Embryonic facial prominence (tissue), 1 donor: ENCODE data around the gene HOXD10.

Experiments
- DNase-seq: peaks from one replicate; pipeline ENCODE4 v3.0.0-alpha.2; 2016; ENCODE audit errors: extremely low spot score

HOXD10 gene

DNA sequence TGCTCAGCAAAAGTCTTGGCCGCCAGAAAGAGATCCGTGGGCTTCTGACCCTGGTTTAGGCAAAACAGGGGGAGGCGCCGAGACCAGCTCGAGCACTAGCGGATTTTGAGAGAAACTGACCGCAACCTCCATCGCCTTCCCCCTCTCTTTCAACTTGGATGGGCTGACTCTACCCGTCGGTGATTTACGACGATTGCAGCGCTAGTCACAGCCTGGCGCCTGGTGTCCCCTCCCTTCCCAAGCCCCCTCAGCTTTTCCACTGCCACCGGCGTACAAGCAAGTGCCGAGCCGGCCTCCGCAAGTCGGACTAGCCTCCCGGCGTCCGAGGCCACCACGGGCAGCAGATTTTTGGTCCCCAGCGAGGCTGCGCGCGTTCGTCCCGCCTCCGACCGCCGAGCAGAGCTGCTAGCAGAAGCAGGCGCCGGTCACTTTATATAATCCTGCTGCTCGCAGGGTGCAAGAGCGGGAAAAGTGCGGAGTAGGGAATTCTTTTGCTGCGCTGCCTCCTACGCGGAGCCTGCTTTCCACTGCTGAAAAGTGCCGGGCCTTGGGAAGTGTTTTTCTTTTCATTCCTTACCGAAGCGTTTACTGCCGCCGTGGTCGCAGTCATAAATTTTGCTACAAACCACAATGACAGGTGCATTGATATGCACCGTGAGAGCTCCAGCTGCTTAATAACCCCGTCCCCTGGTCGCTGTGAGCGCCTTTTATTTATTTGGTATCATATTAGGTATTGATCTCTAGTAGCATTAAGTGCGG lies 48.2 kb downstream of the HOXD10 start:
- no peak for DNase-seq

DNA sequence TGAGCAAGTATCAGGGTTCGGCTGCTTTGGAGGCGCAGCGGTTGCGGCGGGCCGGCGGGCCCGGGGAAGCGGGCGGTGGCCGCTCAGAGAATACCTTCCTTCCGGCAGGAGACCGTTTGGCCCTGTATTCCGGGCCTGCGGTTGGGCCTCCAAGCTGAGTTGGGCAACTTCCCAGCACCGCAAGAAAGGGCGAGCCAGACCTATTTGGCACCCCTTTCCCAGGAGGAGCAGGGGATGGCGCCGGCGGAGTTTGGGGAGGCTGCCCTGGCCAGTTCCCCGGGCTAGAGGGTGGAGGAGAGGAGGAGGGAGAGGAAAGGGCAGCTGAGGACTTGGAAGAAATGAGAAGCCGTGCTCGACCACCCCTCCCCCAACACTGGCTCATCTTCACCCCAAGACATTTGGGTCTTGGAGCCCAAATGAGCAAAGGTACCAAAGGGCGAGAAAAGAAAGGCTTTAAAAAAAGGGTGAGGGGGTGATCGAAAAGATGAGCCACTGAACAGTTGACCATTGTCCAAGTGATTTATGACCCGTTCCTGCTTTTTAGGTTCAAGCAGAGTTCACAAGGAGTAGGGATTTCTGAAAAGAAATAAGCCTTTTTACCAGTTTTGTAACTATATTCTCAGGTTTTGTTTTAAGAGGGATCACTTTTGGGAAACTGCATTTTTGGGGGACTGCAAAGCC lies 48.9 kb downstream of the HOXD10 start:
- DNase-seq: no peak

DNA sequence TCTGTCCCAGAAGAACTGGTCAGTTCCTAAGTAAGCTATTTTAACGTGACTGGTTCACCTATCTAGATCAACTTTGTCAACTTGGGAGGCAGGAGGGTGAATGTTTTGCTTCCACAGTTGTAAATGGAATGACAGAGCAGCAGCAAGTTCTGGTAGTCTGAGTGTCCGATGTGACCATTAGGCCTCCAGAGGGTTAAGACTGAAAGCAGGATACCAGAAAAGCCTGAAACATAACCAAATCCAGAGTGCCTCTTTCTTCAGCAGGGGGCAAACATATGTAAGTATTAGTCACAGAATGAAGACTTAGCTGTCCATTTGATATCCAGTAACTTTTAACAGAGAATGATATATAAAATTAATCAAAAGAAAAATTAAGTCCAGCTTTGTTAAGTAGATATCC lies 49.7 kb downstream of the HOXD10 start:
- no peak for DNase-seq

- DNase-seq: no peak
Observed at GRCh38 chr2:176167398-176167797, 50.8 kb downstream of the HOXD10 start.

- DNase-seq: no peak
Observed at GRCh38 chr2:176169181-176169580, 52.6 kb downstream of the HOXD10 start.
